Peyer's patch (tissue), 4 donors: ENCODE measurements around the gene COL26A1.

Experiments
- POLR2A ChIP-seq, 2 donors: fragments of 450-650 bp; IDR thresholded peaks; one replicate each; pipeline ENCODE4 v1.5.1; 2017; ENCODE audit warnings: antibody characterized with exemption in 2 of 2, mild to moderate bottlenecking in 2 of 2, moderate library complexity in 2 of 2
- TF ChIP-seq, protein P1 (sequence below), 6 experiments: fragments of 450-650 bp in 4 of 6; fragments of 200-600 bp in 2 of 6; sonication (generic) in 1 of 6; IDR thresholded peaks; one replicate each; pipeline ENCODE4 v1.5.1; 2017 to 2019; ENCODE audit warnings: antibody characterized with exemption in 6 of 6, mild to moderate bottlenecking in 3 of 6, moderate library complexity in 1 of 6

GRCh38 chr7:101450064-101450463 lies 87.4 kb downstream of the COL26A1 start:
- TF ChIP-seq, protein P1, sequence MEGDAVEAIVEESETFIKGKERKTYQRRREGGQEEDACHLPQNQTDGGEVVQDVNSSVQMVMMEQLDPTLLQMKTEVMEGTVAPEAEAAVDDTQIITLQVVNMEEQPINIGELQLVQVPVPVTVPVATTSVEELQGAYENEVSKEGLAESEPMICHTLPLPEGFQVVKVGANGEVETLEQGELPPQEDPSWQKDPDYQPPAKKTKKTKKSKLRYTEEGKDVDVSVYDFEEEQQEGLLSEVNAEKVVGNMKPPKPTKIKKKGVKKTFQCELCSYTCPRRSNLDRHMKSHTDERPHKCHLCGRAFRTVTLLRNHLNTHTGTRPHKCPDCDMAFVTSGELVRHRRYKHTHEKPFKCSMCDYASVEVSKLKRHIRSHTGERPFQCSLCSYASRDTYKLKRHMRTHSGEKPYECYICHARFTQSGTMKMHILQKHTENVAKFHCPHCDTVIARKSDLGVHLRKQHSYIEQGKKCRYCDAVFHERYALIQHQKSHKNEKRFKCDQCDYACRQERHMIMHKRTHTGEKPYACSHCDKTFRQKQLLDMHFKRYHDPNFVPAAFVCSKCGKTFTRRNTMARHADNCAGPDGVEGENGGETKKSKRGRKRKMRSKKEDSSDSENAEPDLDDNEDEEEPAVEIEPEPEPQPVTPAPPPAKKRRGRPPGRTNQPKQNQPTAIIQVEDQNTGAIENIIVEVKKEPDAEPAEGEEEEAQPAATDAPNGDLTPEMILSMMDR (IDR thresholded peaks at IDR 0.05): no peak
- TF ChIP-seq POLR2A (IDR thresholded peaks at IDR 0.05): no peak
